H1 (cell line): ENCODE data around the gene GPC6. TPM values are rescaled to one million over a fixed set of nuclear protein-coding genes. Genes with fewer than 3 reads are reported as not detected.

ENCODE experiments used
- CTCF ChIA-PET: fragments of 300-600 bp; sonication (Branson Sonifier 250); formaldehyde crosslinking; loops from one replicate; lab custom pipeline; 2021; ENCODE audit not compliant: partially characterized antibody; lab: Charles Lee
- POLR2A ChIA-PET: fragments of 300-600 bp; sonication (Branson Sonifier 250); formaldehyde crosslinking; loops from one replicate; lab custom pipeline; 2021; ENCODE audit warnings: inconsistent platforms; ENCODE audit not compliant: partially characterized antibody; lab: Charles Lee
- DNase-seq, 2 experiments: peaks; one replicate each; pipeline versions ENCODE4 v3.0.0 to v3.0.0-alpha.2; 2010 to 2022; ENCODE audit warnings: low spot score in 2 of 2, low read depth in 1 of 2, mixed read lengths in 1 of 2
- FAIRE-seq: peaks from 2 replicates; lab custom pipeline; 2011; peaks lifted over from hg19 to GRCh38; lab: Jason Lieb, UNC
- H2AFZ ChIP-seq: 2 replicates; pipeline ENCODE4 v1.8.1; 2012; ENCODE audit warnings: low read length, inconsistent platforms
- H2AK5ac ChIP-seq: 2 replicates; pipeline ENCODE4 v1.6.1; 2013; ENCODE audit warnings: low read depth, low read length
- H2BK120ac ChIP-seq: replicated peaks from 2 replicates; pipeline ENCODE3; 2013; ENCODE audit warnings: low read depth, low read length, inconsistent platforms
- H2BK12ac ChIP-seq: 2 replicates; pipeline ENCODE4 v1.6.1; 2013; ENCODE audit warnings: low read depth, low read length
- H2BK15ac ChIP-seq: 2 replicates; pipeline ENCODE4 v1.6.1; 2013; ENCODE audit warnings: low read length
- H2BK20ac ChIP-seq: 2 replicates; pipeline ENCODE4 v1.6.1; 2013; ENCODE audit warnings: low read length
- H2BK5ac ChIP-seq: 2 replicates; pipeline ENCODE4 v1.6.1; 2013; ENCODE audit warnings: low read depth, low read length
- H3K14ac ChIP-seq: 2 replicates; pipeline ENCODE4 v1.6.1; 2013; ENCODE audit warnings: inconsistent platforms; ENCODE audit not compliant: insufficient read length
- H3K18ac ChIP-seq: 2 replicates; pipeline ENCODE4 v1.6.1; 2013; ENCODE audit warnings: low read length; ENCODE audit errors: extremely low read depth
- H3K23ac ChIP-seq: 2 replicates; pipeline ENCODE4 v1.6.1; 2013; ENCODE audit warnings: inconsistent platforms; ENCODE audit not compliant: insufficient read length
- H3K23me2 ChIP-seq: 2 replicates; pipeline ENCODE4 v1.6.1; 2013; ENCODE audit warnings: low read depth, low read length
- H3K27ac ChIP-seq: 2 replicates; pipeline ENCODE4 v1.6.1; 2011; ENCODE audit warnings: low read depth, low read length, inconsistent platforms
- H3K27me3 ChIP-seq, 4 experiments: replicated peaks in 1 of 4; 1 replicate in 1 of 4; 2 replicates in 3 of 4; pipeline versions ENCODE4 v1.6.1 to v1.8.1; 2011 to 2013; ENCODE audit warnings: low read length in 3 of 4, mild to moderate bottlenecking in 3 of 4, inconsistent platforms in 2 of 4, mixed read lengths in 2 of 4, moderate library complexity in 1 of 4; ENCODE audit not compliant: control insufficient read depth in 3 of 4, insufficient read depth in 3 of 4; ENCODE audit errors: extremely low read depth in 1 of 4
- H3K36me3 ChIP-seq, 4 experiments: 2 replicates each; pipeline versions ENCODE4 v1.6.1 to v1.8.1; 2011 to 2013; ENCODE audit warnings: mild to moderate bottlenecking in 4 of 4, low read length in 3 of 4, moderate library complexity in 2 of 4, control low read depth in 1 of 4, inconsistent platforms in 1 of 4; ENCODE audit not compliant: insufficient read depth in 4 of 4, control insufficient read depth in 2 of 4
- H3K4ac ChIP-seq: replicated peaks from 2 replicates; pipeline ENCODE3; 2013; ENCODE audit warnings: low read length, low read depth, mixed read lengths, inconsistent platforms; ENCODE audit not compliant: insufficient read length
- H3K4me1 ChIP-seq, 4 experiments: replicated peaks in 1 of 4; 1 replicate in 1 of 4; 2 replicates in 3 of 4; pipeline versions ENCODE4 v1.6.1 to v1.8.1; 2011 to 2013; ENCODE audit warnings: low read length in 3 of 4, inconsistent platforms in 2 of 4, mixed read lengths in 1 of 4; ENCODE audit not compliant: insufficient read depth in 4 of 4, control insufficient read depth in 3 of 4
- H3K4me2 ChIP-seq, 2 experiments: 2 replicates each; pipeline versions ENCODE4 v1.6.1 to v1.8.1; 2011 to 2013; ENCODE audit warnings: low read depth in 2 of 2, low read length in 2 of 2, control low read depth in 1 of 2, inconsistent platforms in 1 of 2, mild to moderate bottlenecking in 1 of 2; ENCODE audit not compliant: insufficient read depth in 1 of 2
- H3K4me3 ChIP-seq, 4 experiments: fragments of 200-600, 300-600 bp in 1 of 4; sonication (generic), shearing (Covaris generic), sonication (Bioruptor Twin) in 1 of 4; 2 replicates each; pipeline versions ENCODE4 v1.5.1 to v1.8.1; 2011 to 2016; ENCODE audit warnings: low read length in 4 of 4, low read depth in 3 of 4, control low read depth in 2 of 4, inconsistent platforms in 2 of 4, mild to moderate bottlenecking in 2 of 4, mixed read lengths in 1 of 4, moderate library complexity in 1 of 4; ENCODE audit not compliant: insufficient read depth in 2 of 4; ENCODE audit errors: extremely low read depth in 1 of 4
- H3K56ac ChIP-seq: replicated peaks from 2 replicates; pipeline ENCODE3; 2013; ENCODE audit warnings: low read depth, mild to moderate bottlenecking, mixed read lengths, low read length, inconsistent platforms; ENCODE audit not compliant: insufficient read length
- H3K79me1 ChIP-seq: 2 replicates; pipeline ENCODE4 v1.6.1; 2013; ENCODE audit warnings: low read depth, low read length, control low read depth
- H3K79me2 ChIP-seq, 2 experiments: 2 replicates each; pipeline versions ENCODE4 v1.6.1 to v1.8.1; 2012 to 2013; ENCODE audit warnings: low read length in 2 of 2, mild to moderate bottlenecking in 2 of 2, inconsistent platforms in 1 of 2; ENCODE audit not compliant: insufficient read depth in 2 of 2, control insufficient read depth in 1 of 2
- H3K9ac ChIP-seq, 4 experiments: replicated peaks in 1 of 4; 1 replicate in 1 of 4; 2 replicates in 3 of 4; pipeline versions ENCODE4 v1.6.1 to v1.8.1; 2011 to 2013; ENCODE audit warnings: low read depth in 3 of 4, low read length in 3 of 4, control low read depth in 2 of 4, mild to moderate bottlenecking in 2 of 4, moderate library complexity in 2 of 4, inconsistent platforms in 1 of 4; ENCODE audit errors: extremely low read depth in 1 of 4
- H3K9me3 ChIP-seq, 2 experiments: 2 replicates each; pipeline versions ENCODE4 v1.6.1 to v1.8.1; 2012 to 2013; ENCODE audit warnings: mild to moderate bottlenecking in 2 of 2, moderate library complexity in 2 of 2, control low read depth in 1 of 2, inconsistent platforms in 1 of 2, low read depth in 1 of 2, low read length in 1 of 2, mixed read lengths in 1 of 2; ENCODE audit not compliant: insufficient read depth in 2 of 2
- H4K20me1 ChIP-seq, 2 experiments: replicated peaks in 1 of 2; 2 replicates each; pipeline versions ENCODE3 to v1.8.1; 2011 to 2013; ENCODE audit warnings: inconsistent platforms in 2 of 2, low read length in 2 of 2, mild to moderate bottlenecking in 1 of 2; ENCODE audit not compliant: insufficient read depth in 2 of 2, control insufficient read depth in 1 of 2
- H4K5ac ChIP-seq: 2 replicates; pipeline ENCODE4 v1.6.1; 2013; ENCODE audit warnings: low read length, low read depth, mixed read lengths, inconsistent platforms; ENCODE audit not compliant: insufficient read length
- H4K8ac ChIP-seq: 2 replicates; pipeline ENCODE4 v1.8.0; 2013; ENCODE audit warnings: mild to moderate bottlenecking, moderate library complexity, low read length, inconsistent platforms; ENCODE audit not compliant: insufficient read depth; ENCODE audit errors: extremely low read depth
- H4K91ac ChIP-seq: replicated peaks from 2 replicates; pipeline ENCODE3; 2013; ENCODE audit warnings: low read length, mixed read lengths, inconsistent platforms; ENCODE audit not compliant: insufficient read length
- CTBP2 ChIP-seq: IDR thresholded peaks from 2 replicates; pipeline ENCODE4 v1.7.0; 2011; ENCODE audit warnings: borderline replicate concordance, mild to moderate bottlenecking, moderate library complexity, mixed read lengths, low read length; ENCODE audit not compliant: insufficient read depth, insufficient read length
- JUND ChIP-seq: IDR thresholded peaks from 2 replicates; pipeline ENCODE4 v1.6.1; 2011; ENCODE audit warnings: mild to moderate bottlenecking, improper control_type of control experiment, low read length
- MAFK ChIP-seq: IDR thresholded peaks from 2 replicates; pipeline ENCODE4 v1.6.1; 2012; ENCODE audit warnings: low read depth, mild to moderate bottlenecking, improper control_type of control experiment, low read length
- RAD21 ChIP-seq, 2 experiments: IDR thresholded peaks in 1 of 2; conservative IDR thresholded peaks in 1 of 2; 2 replicates each; pipeline ENCODE4 v1.6.1; 2011; ENCODE audit warnings: low read depth in 2 of 2, low read length in 2 of 2, improper control_type of control experiment in 1 of 2, inconsistent platforms in 1 of 2, mild to moderate bottlenecking in 1 of 2, moderate library complexity in 1 of 2
- RXRA ChIP-seq: IDR thresholded peaks from 2 replicates; pipeline ENCODE4 v1.6.1; 2011; ENCODE audit warnings: low read depth, mild to moderate bottlenecking, low read length, moderate library complexity; ENCODE audit not compliant: insufficient read depth
- TEAD4 ChIP-seq: IDR thresholded peaks from 2 replicates; pipeline ENCODE4 v1.6.1; 2012; ENCODE audit warnings: low read depth, low read length, inconsistent platforms, mixed read lengths
- YY1 ChIP-seq: IDR thresholded peaks from 2 replicates; pipeline ENCODE4 v1.6.1; 2011; ENCODE audit warnings: low read depth, mild to moderate bottlenecking, low read length
- WGBS, 2 experiments: shearing (Covaris generic) in 1 of 2; methylation state at CpG; one replicate each; pipeline versions ENCODE4 v1.1.6 to v1.1.7; 2013 to 2015; ENCODE audit warnings: low lambda C conversion rate in 2 of 2, mixed read lengths in 2 of 2, inconsistent platforms in 1 of 2, low coverage in 1 of 2, missing lambda C conversion rate in 1 of 2; ENCODE audit not compliant: insufficient replicate concordance in 2 of 2, insufficient coverage in 1 of 2, insufficient read length in 1 of 2; ENCODE audit errors: extremely low coverage in 1 of 2, missing lambda C conversion rate in 1 of 2; 5-methylcytosine and 5-hydroxymethylcytosine counted together
- polyA plus RNA-seq, 7 experiments: library from polyadenylated mRNA; depleted of rRNA in 3 of 7; stranded (reverse) in 5 of 7; unstranded in 2 of 7; fragments of >200 nt in 5 of 7; fragments of 200-250 nt in 2 of 7; gene quantifications; 1 replicate in 5 of 7; 2 replicates in 1 of 7; 4 replicates in 1 of 7; pipeline versions ENCODE4 v1.2.1 to v1.2.3, GENCODE V29; 2011 to 2013; ENCODE audit warnings: missing spikeins in 2 of 7, mixed read lengths in 2 of 7
- total RNA-seq: library from RNA; stranded (reverse); fragmentation: NEBNext Ultra II Directional; extraction: Animal tissue kit (Norgen Biotek cat#: 25700); gene quantifications from 2 replicates; pipeline ENCODE4 v1.2.1, GENCODE V29; 2021
- TF ChIP-seq, protein P1 (sequence below): IDR thresholded peaks from 2 replicates; pipeline ENCODE4 v1.6.1; 2012; ENCODE audit warnings: low read length, inconsistent platforms

Gene GPC6
- total and polyA plus RNA-seq, 2 of the 8 experiments (the other 6 are each of a cell fraction or from before 2014, with no cell fraction given) = 5.4 to 12.0 TPM

DNA sequence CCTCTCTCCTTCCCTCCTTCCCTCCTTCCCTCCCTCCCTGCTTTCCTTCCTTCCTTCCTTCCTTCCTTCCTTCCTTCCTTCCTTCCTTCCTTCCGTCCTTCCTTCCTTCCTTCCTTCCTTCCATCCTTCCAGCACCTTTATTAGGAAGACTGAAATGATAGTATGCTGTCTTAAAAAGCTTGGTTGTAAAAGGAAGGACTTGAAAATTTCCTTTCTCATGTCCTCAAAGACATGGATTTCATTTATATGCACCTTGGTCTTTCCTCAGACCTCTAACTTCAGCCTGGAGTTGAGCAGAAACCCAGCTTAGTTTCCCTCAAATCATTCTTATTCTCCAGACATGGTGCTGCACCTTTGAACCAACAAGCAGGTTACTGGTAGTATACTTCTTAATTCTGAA is 141.7 kb downstream of the GPC6 start:
- Histone ChIP-seq H3K27ac (no peak overlapping the region), H3K79me1 (no peaks in the 10 kb centered on the region), H3K23ac (no peak overlapping the region), H3K4ac (no peak overlapping the region), H3K18ac (no peak overlapping the region), H4K5ac (no peak overlapping the region), H3K56ac (no peak overlapping the region), H3K4me1 (no peaks in the 10 kb centered on the region), H3K9ac (no peak overlapping the region), H2BK120ac (no peak overlapping the region), H2AFZ (no peak overlapping the region), H3K27me3 (no peaks in the 10 kb centered on the region), H3K23me2 (no peaks in the 10 kb centered on the region; the same call in 1 of the 2 replicates), H2BK20ac (no peak overlapping the region), H4K91ac (no peak overlapping the region), H3K79me2 (0 out of 4 replicates have a peak, but pooled peaks cover 0 to 2% of the 10 kb centered on the region in 2 experiments), H2AK5ac (no peak overlapping the region), H3K9me3 (no peaks in the 10 kb centered on the region), H2BK15ac (no peak overlapping the region), H3K36me3 (no peaks in the 10 kb centered on the region), H2BK12ac (no peak overlapping the region), H4K20me1 (no peaks in the 10 kb centered on the region), H3K14ac (no peak overlapping the region), H3K4me2 (no peak overlapping the region), H4K8ac (no peak overlapping the region), H3K4me3 (no peak overlapping the region), H2BK5ac (no peak overlapping the region)
- WGBS, 2 experiments = no CpG with 5 or more reads among the region's 1 CpG
- DNase-seq = no peak
- CTCF ChIA-PET = no interaction called here
- POLR2A ChIA-PET = no interaction called here
- TF ChIP-seq, protein P1, sequence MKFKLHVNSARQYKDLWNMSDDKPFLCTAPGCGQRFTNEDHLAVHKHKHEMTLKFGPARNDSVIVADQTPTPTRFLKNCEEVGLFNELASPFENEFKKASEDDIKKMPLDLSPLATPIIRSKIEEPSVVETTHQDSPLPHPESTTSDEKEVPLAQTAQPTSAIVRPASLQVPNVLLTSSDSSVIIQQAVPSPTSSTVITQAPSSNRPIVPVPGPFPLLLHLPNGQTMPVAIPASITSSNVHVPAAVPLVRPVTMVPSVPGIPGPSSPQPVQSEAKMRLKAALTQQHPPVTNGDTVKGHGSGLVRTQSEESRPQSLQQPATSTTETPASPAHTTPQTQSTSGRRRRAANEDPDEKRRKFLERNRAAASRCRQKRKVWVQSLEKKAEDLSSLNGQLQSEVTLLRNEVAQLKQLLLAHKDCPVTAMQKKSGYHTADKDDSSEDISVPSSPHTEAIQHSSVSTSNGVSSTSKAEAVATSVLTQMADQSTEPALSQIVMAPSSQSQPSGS = no peak
- TF ChIP-seq JUND (no peak), CTBP2 (no peak), RXRA (no peak), MAFK (no peak), TEAD4 (no peak), RAD21 (IDR thresholded peaks at IDR 0.05 in 1 of 2, conservative IDR thresholded peaks at IDR 0.05 in 1 of 2; ENCODE audit: low read depth in 2 of 2, low read length in 2 of 2) (no peak), YY1 (no peak)
- TF ChIP-seq, all 59 proteins: peak for 0
- FAIRE-seq = no peak
